ENCODE data around the gene MOV10.
"Not testable (repeated sequence)": the region's sequence is repeated elsewhere in the genome, so short reads cannot be mapped to it uniquely, and the experiment has no call there.

The MOV10 gene

DNA sequence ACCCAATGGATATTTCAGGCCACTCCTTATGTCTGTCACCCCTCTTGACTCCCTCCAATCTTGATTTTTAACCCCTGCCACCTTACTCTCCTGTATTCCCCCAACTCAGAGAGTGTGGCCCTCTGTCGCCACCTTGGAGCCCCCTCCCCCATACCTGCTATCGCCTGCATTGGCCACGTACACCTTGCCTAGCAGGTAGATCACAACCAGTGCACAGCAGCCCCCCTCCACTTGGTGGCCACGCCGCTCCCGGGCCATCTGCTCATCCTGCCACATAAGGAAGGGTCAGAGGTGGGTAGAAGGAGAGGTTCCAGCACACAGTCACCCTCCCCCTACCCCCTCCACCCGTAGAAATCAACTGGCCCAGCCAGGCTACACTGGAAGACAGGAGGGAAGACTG lies 37.7 kb downstream of the MOV10 start:
- no peak for DNase-seq (ENCODE audit: low read depth in 3 of 3, low spot score in 1 of 3)

DNA sequence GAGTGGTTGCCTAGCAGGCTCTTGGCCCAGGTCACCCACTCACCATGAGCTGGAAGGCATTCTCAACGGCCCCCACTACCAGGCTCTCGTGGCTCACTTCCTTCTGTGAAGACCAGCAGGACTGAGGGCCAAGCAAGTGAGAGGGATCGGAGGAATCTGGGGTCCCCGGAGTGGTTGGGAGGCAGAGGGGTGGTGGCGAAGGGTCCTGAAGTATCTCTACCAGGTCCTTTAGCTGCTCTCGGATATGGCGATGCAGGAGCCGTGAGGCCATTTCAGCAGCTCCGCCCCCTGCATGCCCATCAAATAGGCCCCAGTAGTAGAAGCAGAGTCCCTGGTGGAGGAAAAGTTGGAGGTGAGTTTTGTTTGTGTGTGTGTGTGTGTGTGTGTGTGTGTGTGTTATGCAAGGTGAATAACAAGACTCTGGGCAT lies 38.3 kb downstream of the MOV10 start:
- DNase-seq (ENCODE audit: low read depth in 3 of 3, low spot score in 1 of 3) = no peak

DNA sequence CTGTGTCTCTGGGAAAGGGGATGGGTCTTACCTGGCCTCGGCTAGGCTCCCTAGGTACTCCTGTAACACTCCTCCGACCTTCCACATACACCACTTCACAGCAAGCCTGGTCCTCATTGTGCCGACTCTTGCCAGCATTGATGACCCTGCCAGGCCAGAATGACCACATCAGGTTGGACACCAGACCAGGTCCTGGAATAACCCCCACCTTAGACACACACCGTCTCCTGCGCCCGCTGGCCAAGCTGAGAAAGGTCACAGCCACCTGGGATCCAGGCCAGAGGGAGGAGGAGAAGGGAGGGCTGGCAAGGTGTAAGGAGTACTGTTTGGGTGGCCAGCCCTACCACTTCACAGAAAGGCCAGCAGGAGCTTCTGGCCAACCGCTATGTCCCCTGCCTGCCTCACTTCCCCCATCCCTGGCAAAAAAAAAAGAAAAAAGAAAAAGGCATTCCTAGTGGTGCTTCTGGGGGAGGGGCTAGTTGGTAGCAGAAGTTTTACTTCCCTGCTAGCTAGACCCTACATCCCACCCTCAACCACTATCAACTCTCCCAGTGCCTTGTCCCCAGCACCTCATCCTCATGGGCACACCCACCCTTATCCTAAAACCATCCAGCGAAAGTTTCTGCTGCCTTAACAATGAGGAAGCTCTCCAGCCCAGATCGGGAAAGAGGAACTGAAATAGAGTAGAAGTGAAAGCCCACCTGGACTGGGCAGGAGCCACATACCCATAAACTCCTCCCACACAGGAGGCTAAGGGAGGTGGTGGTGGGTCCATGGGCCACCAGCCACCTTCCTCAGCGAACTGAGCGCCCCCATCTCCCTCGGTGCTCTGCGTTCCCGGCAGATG lies 39.2 kb downstream of the MOV10 start:
- no peak for DNase-seq (ENCODE audit: low read depth in 3 of 3, low spot score in 1 of 3)

DNA sequence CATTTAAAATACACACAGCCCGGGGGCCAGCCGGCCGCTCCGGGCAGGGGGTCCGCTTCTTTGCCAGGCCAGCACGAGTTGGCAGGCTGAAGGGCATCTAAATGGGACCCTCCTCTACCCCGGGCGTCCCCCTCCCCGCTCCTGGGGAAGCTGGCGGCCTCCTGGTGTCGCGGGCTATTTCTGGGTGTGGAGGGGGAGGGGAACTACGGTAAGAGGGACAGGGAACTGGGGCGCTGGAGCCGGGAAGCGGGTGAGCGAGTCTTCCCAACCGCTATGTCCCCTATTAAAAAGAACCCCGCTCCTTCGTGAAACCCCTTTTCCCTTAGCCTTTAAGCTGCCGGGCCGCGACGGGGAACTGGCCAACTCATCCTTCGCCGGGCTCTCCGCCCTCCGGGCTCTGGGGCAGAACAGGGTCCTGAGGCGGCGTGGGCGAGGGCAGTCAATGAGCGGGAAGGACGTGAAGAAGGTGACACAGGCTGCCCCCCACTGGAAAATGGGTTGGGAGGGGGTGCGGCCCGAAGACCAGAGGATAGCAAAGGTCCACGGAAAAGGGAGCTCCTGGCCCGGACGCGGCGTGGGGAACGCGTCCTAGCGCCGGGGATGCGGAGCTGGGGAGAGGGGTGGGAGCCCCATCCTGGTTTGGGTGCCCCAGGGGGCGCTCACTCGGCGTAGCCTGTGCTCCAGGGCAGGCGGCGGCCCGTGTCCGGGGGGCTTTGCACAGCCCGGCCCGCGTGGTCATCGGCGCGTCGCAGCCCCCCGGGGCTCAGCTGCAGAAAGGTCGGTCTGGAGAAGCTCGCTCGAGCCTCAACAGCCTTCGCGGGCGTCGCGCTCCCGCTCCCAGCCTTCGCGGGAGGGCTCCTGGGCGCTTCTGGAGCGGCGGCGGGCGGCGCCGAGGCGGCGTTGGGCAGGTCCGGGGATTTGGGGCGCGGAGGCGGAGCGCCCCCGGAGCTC lies 40.1 kb downstream of the MOV10 start:
- DNase-seq (ENCODE audit: low read depth in 3 of 3, low spot score in 1 of 3) = no peak

DNA sequence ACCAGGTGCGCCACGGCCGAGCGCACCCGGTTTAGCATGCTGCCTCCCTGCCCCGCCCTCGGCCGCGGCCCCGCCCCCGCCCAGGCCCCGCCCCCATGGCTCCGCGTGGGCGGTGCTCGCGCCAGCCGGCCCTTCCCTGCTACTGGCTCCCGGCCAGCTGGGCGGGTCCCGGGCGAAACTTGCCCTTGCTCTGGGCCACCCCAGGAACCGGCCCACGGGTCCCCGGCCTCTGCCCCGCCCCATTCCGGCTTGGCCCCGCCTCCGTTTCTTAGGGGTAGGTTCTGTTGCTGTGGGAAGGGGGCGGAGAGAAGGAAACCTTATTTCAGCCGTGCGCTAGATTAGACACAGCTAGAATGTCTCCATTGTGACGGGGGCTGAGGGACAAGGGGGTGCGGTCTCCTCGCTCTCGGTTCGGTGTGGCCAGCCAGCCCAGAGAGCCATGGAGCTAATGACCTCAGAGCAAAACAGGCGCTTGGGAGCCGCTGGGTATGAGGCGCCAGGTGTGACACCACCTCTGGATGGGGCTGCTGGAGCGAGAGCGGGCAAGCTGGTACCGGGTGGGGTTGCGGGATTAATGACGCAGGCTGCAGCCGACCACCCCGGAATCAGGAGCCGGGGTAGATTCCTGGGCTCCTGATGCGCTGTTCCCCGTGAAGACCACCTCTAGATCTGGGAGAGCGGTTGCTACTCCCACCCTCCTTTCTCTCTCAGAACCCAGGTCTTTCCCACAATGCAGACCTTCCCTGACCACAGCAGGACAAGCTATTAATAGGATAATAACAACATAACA lies 41.0 kb downstream of the MOV10 start, which contains the start of gene PPM1J:
Gene PPM1J (minus strand): TSS at position 69 of the 790 bp plus-strand sequence. CDS start 31 bp downstream, at position 38.
- DNase-seq (ENCODE audit: low read depth in 3 of 3, low spot score in 1 of 3) = peak; percentile 93 to 94 (median 93)

DNA sequence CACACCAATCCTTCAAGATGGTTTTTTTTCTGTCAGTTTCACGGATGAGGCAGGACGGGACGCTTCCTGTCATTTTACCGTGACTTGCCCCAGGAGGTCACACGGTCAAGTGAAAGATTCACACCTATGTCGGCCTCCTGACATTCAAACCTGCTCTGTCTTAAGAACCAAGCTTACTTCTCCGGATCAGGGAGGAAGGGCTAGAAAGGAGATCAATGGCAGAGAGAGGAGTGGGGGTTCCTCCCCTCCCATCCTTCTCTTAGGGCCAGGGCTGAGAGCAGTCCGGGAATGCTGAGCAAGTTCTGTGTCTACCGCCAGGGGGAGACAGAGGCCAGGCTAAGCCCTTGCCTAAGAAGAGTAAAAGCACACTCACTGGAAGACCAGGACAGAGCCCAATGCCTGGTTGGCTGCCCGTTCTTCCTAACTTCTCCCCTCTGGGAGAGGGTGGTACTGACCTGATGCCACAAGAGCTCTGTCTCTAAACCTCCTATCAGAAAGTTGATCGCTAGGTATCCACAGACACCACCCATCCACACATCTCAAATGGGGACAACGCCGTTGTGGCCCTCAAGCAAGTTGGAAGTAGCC lies 41.8 kb downstream of the MOV10 start:
- peak; percentile 51 to 71 (median 55) for DNase-seq (ENCODE audit: low read depth in 3 of 3, low spot score in 1 of 3)

DNA sequence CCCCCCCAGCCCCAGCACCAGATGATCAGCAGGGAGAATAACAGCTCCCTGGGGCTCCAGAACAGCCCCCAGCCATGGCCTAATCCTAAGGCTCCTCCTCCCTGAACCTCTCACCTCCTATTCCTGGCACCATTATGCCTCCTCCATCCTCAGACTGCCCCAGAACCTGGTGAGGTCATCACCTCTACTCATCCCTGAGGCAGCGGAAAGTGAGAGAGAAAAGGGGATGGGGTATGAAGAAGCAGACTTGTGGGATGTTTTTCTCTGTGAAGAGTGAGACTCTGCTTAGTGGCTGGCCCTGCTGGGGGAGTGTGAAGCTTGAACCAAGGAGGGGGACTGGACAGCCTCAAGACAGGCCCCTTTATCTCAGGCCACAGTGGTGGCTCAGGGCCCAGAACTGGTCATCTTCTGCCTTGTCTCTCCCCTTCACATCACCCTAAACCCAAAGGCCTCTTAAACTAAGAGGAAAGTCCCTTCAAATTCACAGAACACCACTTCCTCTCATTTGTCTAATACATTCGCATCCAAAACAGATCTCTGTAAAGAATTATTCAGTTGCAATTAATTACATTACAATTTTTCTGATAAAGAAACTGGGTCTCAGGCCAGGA lies 42.9 kb downstream of the MOV10 start:
- no peak for DNase-seq (ENCODE audit: low read depth in 3 of 3, low spot score in 1 of 3)

DNA sequence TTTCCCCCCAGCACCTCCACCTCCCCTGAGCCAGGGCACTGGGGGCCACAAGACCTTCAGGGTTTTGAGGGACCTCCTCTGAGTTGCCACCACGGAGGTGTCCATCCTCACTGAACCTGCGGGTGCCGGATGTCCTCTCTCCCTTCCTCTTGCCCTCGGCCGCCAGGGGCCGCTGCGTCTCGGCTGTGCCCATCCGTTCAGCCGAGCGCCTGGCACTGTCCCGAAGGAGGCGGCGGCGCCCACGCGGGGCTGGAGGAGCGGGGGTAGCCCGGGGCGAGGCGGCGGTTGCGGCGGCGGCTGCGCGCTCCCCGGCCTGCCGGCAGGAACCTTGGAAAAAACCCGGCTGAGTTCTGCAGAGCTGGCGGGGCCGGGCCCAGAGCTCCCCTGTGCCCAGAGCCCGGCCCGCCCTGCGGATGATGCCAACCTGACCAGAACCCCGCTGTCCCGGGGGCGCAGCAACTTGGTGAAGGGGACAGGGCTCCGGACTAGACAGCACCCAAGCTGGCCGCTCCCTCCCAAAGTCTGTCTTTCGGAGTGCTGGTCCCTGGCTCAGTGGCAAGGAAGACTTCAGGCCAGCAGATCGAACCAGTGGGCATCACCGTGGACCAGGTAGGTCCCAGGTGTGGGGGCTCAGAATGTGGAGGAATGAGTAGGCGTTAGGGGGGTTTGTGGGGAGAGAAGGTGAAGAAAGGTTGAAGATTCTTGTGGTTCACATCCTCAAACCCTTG lies 44.4 kb downstream of the MOV10 start:
- peak in 2 of 3 donors; percentile 43 to 66 for DNase-seq (ENCODE audit: low read depth in 3 of 3, low spot score in 1 of 3)

DNA sequence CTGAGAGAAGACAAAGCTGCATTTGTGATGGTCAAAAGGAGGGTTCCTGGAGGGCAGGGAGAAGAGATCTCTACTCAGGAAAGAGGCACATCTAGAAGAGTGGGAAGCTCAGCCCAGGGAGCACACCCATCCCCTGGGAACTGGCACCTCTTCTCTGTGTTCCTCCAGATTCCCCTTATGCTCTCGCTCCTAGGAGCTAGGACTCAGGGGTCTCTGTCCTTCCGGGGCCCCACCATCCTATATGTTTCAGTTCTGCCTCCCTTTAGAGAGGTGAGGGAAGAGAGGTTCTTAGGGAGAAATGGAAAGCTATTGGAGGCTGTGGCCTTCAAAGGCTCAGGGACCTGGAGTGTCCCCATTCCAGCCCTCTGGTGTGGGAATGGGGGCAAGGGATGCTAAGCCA lies 45.2 kb downstream of the MOV10 start:
- no peak for DNase-seq (ENCODE audit: low read depth in 3 of 3, low spot score in 1 of 3)

DNA sequence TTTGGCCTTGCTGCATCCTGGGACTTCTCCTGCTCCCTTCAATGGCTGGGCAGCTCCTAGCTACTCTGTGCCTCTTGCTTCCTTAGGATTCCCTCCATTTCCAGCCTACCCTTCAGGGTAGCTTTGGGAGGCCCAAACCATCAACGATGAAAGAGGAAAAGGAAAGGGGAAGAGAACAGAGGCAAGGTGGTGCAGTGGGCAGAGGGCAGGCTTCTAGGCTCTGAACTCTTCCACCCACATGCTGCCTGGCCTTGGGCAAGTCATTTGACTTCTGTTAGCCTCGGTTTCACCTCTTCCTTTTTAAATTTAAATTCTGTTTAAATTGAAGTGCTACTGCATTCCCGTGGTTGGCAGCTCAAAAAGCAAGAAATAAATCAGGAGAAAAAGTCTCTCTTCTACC lies 46.3 kb downstream of the MOV10 start:
- DNase-seq (ENCODE audit: low read depth in 3 of 3, low spot score in 1 of 3) = no peak

DNA sequence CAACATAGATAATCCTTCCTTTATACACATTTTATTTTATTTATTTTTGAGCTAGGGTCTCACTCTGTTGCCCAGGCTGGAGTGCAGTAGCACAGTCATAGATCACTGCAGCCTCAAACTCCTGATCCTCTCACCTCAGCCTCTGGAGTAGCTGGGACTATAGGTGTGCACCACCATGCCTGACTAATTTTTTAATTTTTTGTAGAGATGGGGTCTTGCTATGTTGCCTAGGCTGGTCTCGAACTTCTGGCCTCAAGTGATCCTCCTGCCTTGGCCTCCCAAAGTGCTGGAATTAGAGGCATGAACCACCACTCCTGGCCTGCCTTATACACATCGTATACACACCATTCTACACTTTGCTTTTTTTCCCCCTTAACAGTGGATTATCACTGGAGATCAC lies 46.8 kb downstream of the MOV10 start:
- DNase-seq (ENCODE audit: low read depth in 3 of 3, low spot score in 1 of 3) = not testable (repeated sequence)

DNA sequence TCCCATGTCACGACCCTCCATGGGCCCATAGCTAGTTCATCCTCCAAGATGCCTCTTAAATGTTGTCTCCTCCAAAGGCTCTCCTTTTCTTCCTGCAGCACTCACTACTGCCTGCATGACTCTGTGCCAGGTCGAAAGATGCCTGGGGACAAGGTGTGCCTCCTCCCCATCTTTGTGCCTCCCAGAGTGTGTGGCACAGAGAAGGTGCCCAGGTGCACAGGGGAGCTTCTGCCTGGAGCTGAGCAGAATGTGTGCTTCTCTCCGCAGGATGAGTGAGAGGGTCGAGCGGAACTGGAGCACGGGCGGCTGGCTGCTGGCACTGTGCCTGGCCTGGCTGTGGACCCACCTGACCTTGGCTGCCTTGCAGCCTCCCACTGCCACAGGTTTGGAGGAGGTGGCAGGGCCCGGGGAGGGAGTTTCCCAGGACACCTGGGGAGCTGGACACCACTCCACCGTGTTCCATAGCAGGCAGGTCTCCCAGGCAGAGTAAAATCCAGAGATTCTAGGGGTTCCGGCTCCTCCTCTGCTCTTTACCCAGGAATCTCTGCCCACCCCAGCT lies 47.6 kb downstream of the MOV10 start:
- no peak for DNase-seq (ENCODE audit: low read depth in 3 of 3, low spot score in 1 of 3)

DNA sequence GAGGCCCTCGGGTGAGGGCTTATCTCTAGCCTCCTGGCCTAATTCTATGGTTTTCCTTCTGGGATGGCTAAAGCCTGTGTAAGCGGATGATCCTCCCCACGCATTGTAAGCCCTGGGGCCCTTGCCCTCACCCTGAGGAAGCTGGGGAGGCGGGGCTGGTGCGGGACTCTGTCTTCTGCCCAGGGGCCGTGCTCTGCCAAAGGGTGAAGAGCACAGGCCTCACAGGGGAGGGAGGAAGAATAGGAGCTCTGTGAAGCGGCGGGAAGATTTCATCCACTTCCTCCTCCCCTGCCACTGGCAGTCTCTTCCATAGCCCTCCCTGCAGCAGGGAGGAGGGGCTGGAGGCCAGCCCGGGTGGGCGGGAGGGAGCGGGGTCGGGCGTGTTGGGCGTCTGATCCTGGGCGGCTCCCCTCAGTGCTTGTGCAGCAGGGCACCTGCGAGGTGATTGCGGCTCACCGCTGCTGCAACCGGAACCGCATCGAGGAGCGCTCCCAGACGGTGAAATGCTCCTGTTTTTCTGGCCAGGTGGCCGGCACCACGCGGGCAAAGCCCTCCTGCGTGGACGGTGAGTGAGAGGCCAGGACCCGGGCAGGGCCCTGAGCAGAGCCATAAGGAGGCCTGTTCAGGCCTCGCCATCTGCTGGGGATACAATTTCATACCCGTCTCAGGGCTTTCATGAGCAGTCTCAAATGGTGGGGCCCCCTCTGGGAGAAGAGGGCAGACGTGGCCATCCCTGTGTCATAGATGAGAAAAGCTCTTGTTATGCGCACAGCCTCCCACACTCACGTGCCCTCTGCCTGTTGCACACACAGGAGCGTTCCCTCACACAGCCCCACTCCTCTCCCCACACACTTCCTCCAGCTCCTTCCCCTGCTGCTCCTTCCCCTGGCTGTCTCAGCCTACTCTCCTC lies 48.4 kb downstream of the MOV10 start:
- no peak for DNase-seq (ENCODE audit: low read depth in 3 of 3, low spot score in 1 of 3)

DNA sequence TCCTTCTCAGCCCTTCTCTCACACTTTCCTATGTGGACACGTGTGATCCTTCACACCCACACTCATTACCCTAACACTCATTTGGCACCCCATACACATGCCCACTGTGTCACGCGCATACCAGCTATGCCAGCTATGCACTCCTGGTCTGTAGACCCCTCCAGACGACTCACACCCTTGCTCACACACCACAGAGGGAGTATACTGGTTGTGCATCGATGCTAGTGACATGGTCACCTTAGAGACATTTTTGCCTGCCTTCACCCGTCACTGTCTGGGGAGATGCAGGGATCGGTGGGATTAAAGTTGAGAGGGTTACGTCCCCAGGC lies 49.0 kb downstream of the MOV10 start:
- DNase-seq (ENCODE audit: low read depth in 3 of 3, low spot score in 1 of 3) = no peak

DNA sequence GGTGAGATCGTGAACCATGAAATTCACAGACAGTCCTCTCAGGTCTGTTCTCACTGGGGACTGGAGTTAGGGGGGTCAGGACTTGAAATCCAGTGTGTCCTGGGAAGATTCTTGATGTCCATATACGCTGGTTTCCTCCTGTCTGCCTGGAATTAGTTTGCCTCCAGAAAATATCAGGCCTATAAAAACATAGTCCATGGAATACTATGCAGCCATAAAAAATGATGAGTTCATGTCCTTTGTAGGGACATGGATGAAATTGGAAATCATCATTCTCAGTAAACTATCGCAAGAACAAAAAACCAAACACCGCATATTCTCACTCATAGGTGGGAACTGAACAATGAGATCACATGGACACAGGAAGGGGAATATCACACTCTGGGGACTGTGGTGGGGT lies 49.8 kb downstream of the MOV10 start:
- not testable (repeated sequence) for DNase-seq (ENCODE audit: low read depth in 3 of 3, low spot score in 1 of 3)

DNA sequence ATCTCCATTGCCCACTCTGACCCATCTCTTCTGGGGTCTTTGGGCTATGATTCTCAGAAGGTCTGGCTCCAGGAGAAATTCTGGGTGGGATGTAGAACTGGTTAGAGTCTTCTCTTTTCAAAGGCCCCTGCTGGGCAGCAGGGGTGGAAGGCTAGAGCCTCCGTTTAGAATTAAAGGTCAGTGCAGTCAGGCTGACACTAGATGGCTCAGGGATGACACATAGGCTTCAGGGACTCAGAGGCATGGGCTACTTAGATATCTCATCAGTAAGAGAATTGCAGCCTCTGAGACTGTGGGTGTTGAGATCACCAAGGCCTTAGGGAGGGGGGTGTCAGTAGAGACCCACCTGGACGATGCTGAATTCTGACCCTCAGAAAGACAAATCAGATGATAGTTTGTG lies 53.3 kb downstream of the MOV10 start:
- no peak for DNase-seq (ENCODE audit: low read depth in 3 of 3, low spot score in 1 of 3)

DNA sequence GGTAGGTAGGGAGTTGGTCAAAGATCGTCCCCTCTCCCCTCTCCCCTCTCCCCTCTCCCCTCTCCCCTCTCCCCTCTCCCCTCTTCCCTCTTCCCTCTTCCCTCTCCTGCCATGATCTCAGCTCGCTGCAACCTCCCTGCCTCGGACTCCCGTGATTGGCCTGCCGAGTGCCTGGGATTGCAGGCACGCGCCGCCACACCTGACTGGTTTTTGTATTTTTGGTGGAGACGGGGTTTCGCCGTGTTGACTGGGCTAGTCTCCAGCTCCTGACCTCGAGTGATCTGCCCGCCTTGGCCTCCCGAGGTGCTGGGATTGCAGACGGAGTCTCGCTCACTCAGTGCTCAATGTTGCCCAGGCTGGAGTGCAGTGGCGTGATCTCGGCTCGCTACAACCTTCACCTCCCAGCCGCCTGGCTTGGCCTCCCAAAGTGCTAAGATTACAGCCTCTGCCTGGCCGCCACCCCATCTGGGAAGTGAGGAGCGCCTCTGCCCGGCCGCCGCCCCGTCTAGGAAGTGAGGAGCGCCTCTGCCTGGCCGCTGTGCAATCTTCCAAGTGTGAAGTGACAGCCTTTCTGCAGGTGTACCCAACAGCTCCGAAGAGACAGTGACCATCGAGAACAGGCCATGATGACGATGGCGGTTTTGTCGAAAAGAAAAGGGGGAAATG lies 54.0 kb downstream of the MOV10 start:
- not testable (repeated sequence) for DNase-seq (ENCODE audit: low read depth in 3 of 3, low spot score in 1 of 3)

DNA sequence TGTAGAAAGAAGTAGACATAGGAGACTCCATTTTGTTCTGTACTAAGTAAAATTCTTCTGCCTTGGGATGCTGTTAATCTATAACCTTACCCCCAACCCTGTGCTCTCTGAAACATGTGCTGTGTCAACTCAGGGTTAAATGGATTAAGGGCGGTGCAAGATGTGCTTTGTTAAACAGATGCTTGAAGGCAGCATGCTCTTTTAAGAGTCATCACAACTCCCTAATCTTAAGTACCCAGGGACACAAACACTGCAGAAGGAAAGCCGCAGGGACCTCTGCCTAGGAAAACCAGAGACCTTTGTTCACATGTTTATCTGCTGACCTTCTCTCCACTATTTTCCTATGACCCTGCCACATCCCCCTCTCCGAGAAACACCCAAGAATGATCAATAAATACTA lies 54.6 kb downstream of the MOV10 start:
- not testable (repeated sequence) for DNase-seq (ENCODE audit: low read depth in 3 of 3, low spot score in 1 of 3)

Data from stimulated activated CD4-positive, alpha-beta T cell treated with anti-CD3 and anti-CD28 coated beads, TNF-alpha, amount 100 ng/mL, for 1 hour (primary cell).